ENCODE data around the gene ITM2B.

GRCh38 chr13:48278806-48279205 is 45.8 kb downstream of the ITM2B start:
- TF ChIP-seq POLR2A (IDR thresholded peaks at IDR 0.05; ENCODE audit: low read length) (no peak), GATA1 (IDR thresholded peaks at IDR 0.05; ENCODE audit: low read depth, low read length) (no peak)

Data from erythroblast (primary cell).